IMR-90 (cell line): ENCODE results near the gene DCLRE1C. TPM values are rescaled to one million over a fixed set of nuclear protein-coding genes. Genes with fewer than 3 reads are reported as not detected.

Source experiments
- ATAC-seq: fragments of 200-7000 bp; cut with Tn5 transposase; 2 replicates; pipeline ENCODE4 v1.9.1; 2020; ENCODE audit warnings: low read depth, mild to moderate bottlenecking, moderate library complexity
- BruUV-seq: library from RNA; stranded (reverse); fragments of 400-500 nt; replicated peaks from 2 replicates; lab custom pipeline; 2021; lab: Mats Ljungman, UMichigan
- CTCF ChIA-PET: fragments of 300-600 bp; formaldehyde crosslinking; extraction: SDS; loops from one replicate; lab custom pipeline; 2021; ENCODE audit warnings: antibody characterized with exemption; lab: Yijun Ruan, JAX
- POLR2A ChIA-PET: fragments of 300-600 bp; sonication (Branson Sonifier 250); formaldehyde crosslinking; loops from one replicate; lab custom pipeline; 2022; ENCODE audit warnings: antibody characterized with exemption; ENCODE audit not compliant: unreplicated experiment; lab: Charles Lee
- DNase-seq: peaks from one replicate; pipeline ENCODE4 v3.0.0; 2013
- H2AFZ ChIP-seq: replicated peaks from 2 replicates; pipeline ENCODE3; 2013; ENCODE audit warnings: low read length, mild to moderate bottlenecking; ENCODE audit not compliant: poor library complexity
- H2AK5ac ChIP-seq: 2 replicates; pipeline ENCODE4 v1.6.1; 2013; ENCODE audit warnings: low read depth, low read length, inconsistent platforms
- H2AK9ac ChIP-seq: replicated peaks from 2 replicates; pipeline ENCODE3; 2013; ENCODE audit warnings: mild to moderate bottlenecking, low read depth, low read length, moderate library complexity; ENCODE audit not compliant: poor library complexity
- H2BK120ac ChIP-seq: 2 replicates; pipeline ENCODE4 v1.6.1; 2013; ENCODE audit warnings: low read depth, low read length, inconsistent platforms
- H2BK15ac ChIP-seq: 3 replicates; pipeline ENCODE4 v1.6.1; 2013; ENCODE audit warnings: low read depth, low read length, inconsistent platforms
- H2BK20ac ChIP-seq: 2 replicates; pipeline ENCODE4 v1.6.1; 2013; ENCODE audit warnings: low read depth, mild to moderate bottlenecking, inconsistent platforms, low read length, moderate library complexity
- H2BK5ac ChIP-seq: 2 replicates; pipeline ENCODE4 v1.6.1; 2013; ENCODE audit warnings: mild to moderate bottlenecking, low read depth, low read length, inconsistent platforms; ENCODE audit not compliant: poor library complexity, severe bottlenecking
- H3K14ac ChIP-seq: replicated peaks from 2 replicates; pipeline ENCODE4 v1.6.1; 2013; ENCODE audit warnings: low read depth, low read length, inconsistent platforms
- H3K18ac ChIP-seq: 2 replicates; pipeline ENCODE4 v1.6.1; 2013; ENCODE audit warnings: low read depth, low read length, control low read depth
- H3K23ac ChIP-seq: 2 replicates; pipeline ENCODE4 v1.6.1; 2013; ENCODE audit warnings: low read depth, low read length, inconsistent platforms
- H3K27ac ChIP-seq: 2 replicates; pipeline ENCODE4 v1.5.1; 2013; ENCODE audit warnings: mild to moderate bottlenecking, control low read depth, low read length; ENCODE audit not compliant: insufficient read depth
- H3K27me3 ChIP-seq: 2 replicates; pipeline ENCODE4 v1.6.1; 2013; ENCODE audit warnings: low read length; ENCODE audit not compliant: control insufficient read depth, insufficient read depth
- H3K36me3 ChIP-seq: 2 replicates; pipeline ENCODE4 v1.6.1; 2013; ENCODE audit warnings: low read length, mixed read lengths; ENCODE audit not compliant: control insufficient read depth, insufficient read depth
- H3K4ac ChIP-seq: 2 replicates; pipeline ENCODE4 v1.6.1; 2013; ENCODE audit warnings: low read depth, low read length, inconsistent platforms
- H3K4me1 ChIP-seq: 2 replicates; pipeline ENCODE4 v1.6.1; 2013; ENCODE audit warnings: low read length, mixed read lengths; ENCODE audit not compliant: control insufficient read depth, insufficient read depth
- H3K4me2 ChIP-seq: 2 replicates; pipeline ENCODE4 v1.6.1; 2013; ENCODE audit warnings: low read depth, mild to moderate bottlenecking, control low read depth, low read length, moderate library complexity
- H3K4me3 ChIP-seq: 2 replicates; pipeline ENCODE4 v1.5.1; 2013; ENCODE audit warnings: low read depth, mild to moderate bottlenecking, control low read depth, low read length, moderate library complexity; ENCODE audit not compliant: insufficient read depth
- H3K56ac ChIP-seq: 2 replicates; pipeline ENCODE4 v1.6.1; 2013; ENCODE audit warnings: low read length, inconsistent platforms; ENCODE audit not compliant: insufficient read depth; ENCODE audit errors: extremely low read depth
- H3K79me1 ChIP-seq, 2 experiments: 2 replicates each; pipeline ENCODE4 v1.6.1; 2013; ENCODE audit warnings: low read length in 2 of 2, inconsistent platforms in 1 of 2, low read depth in 1 of 2
- H3K9ac ChIP-seq: 2 replicates; pipeline ENCODE4 v1.6.1; 2013; ENCODE audit warnings: low read depth, low read length, control low read depth
- H3K9me1 ChIP-seq: 2 replicates; pipeline ENCODE4 v1.6.1; 2013; ENCODE audit warnings: low read length, inconsistent platforms; ENCODE audit not compliant: insufficient read depth
- H3K9me3 ChIP-seq: 2 replicates; pipeline ENCODE4 v1.6.1; 2013; ENCODE audit warnings: low read length; ENCODE audit not compliant: control insufficient read depth, insufficient read depth
- H4K20me1 ChIP-seq: 2 replicates; pipeline ENCODE4 v1.6.1; 2013; ENCODE audit warnings: low read length, inconsistent platforms; ENCODE audit not compliant: insufficient read depth
- H4K5ac ChIP-seq: 2 replicates; pipeline ENCODE4 v1.6.1; 2013; ENCODE audit warnings: mild to moderate bottlenecking, low read depth, low read length, control low read depth
- H4K8ac ChIP-seq, 2 experiments: 2 replicates each; pipeline ENCODE4 v1.6.1; 2013; ENCODE audit warnings: low read depth in 2 of 2, low read length in 2 of 2, control low read depth in 1 of 2, inconsistent platforms in 1 of 2
- H4K91ac ChIP-seq: 2 replicates; pipeline ENCODE4 v1.6.1; 2013; ENCODE audit warnings: low read depth, low read length, inconsistent platforms; ENCODE audit not compliant: insufficient read depth
- BHLHE40 ChIP-seq: fragments of 150-350 bp; IDR thresholded peaks from 2 replicates; pipeline ENCODE4 v1.6.1; 2016; ENCODE audit warnings: mild to moderate bottlenecking, low read depth, low read length
- CEBPB ChIP-seq: IDR thresholded peaks from 2 replicates; pipeline ENCODE4 v1.6.1; 2012; ENCODE audit warnings: low read depth, low read length, improper control_type of control experiment
- CHD1 ChIP-seq: IDR thresholded peaks from 2 replicates; pipeline ENCODE4 v1.6.1; 2012; ENCODE audit warnings: low read depth, low read length, improper control_type of control experiment
- CTCF ChIP-seq: conservative IDR thresholded peaks from 2 replicates; pipeline ENCODE4 v1.5.1; 2012; ENCODE audit warnings: mild to moderate bottlenecking, low read depth, low read length, improper control_type of control experiment
- ELK1 ChIP-seq: fragments of 150-350 bp; IDR thresholded peaks from 2 replicates; pipeline ENCODE4 v1.6.1; 2016; ENCODE audit warnings: low read depth, mild to moderate bottlenecking, low read length, moderate library complexity, borderline replicate concordance
- FOS ChIP-seq: fragments of 150-350 bp; IDR thresholded peaks from 2 replicates; pipeline ENCODE4 v1.6.1; 2016; ENCODE audit warnings: low read depth, low read length
- MAFK ChIP-seq: IDR thresholded peaks from 2 replicates; pipeline ENCODE4 v1.6.1; 2012; ENCODE audit warnings: low read depth, low read length, improper control_type of control experiment
- MAZ ChIP-seq: IDR thresholded peaks from 2 replicates; pipeline ENCODE4 v1.6.1; 2012; ENCODE audit warnings: low read depth, mild to moderate bottlenecking, low read length, improper control_type of control experiment, moderate library complexity, borderline replicate concordance
- MXI1 ChIP-seq: IDR thresholded peaks from 2 replicates; pipeline ENCODE4 v1.6.1; 2012; ENCODE audit warnings: low read depth, mild to moderate bottlenecking, low read length, moderate library complexity, borderline replicate concordance
- NFE2L2 ChIP-seq: fragments of 150-350 bp; IDR thresholded peaks from 2 replicates; pipeline ENCODE4 v1.6.1; 2016; ENCODE audit warnings: low read depth, mild to moderate bottlenecking, low read length
- POLR2A ChIP-seq: IDR thresholded peaks from 2 replicates; pipeline ENCODE4 v1.6.1; 2012; ENCODE audit warnings: mild to moderate bottlenecking, low read depth, low read length
- RAD21 ChIP-seq: IDR thresholded peaks from 2 replicates; pipeline ENCODE4 v1.6.1; 2012; ENCODE audit warnings: low read length, improper control_type of control experiment
- RCOR1 ChIP-seq: IDR thresholded peaks from 2 replicates; pipeline ENCODE4 v1.6.1; 2012; ENCODE audit warnings: mild to moderate bottlenecking, low read length, improper control_type of control experiment; ENCODE audit not compliant: insufficient replicate concordance
- RFX5 ChIP-seq: IDR thresholded peaks from 2 replicates; pipeline ENCODE4 v1.8.0; 2012; ENCODE audit warnings: low read depth, mild to moderate bottlenecking, low read length, moderate library complexity
- SMC3 ChIP-seq: fragments of 150-350 bp; IDR thresholded peaks from 2 replicates; pipeline ENCODE4 v1.6.1; 2016; ENCODE audit warnings: low read depth, mild to moderate bottlenecking, antibody characterized with exemption, low read length, moderate library complexity
- USF2 ChIP-seq: fragments of 150-350 bp; IDR thresholded peaks from 2 replicates; pipeline ENCODE4 v1.6.1; 2017; ENCODE audit warnings: mild to moderate bottlenecking, antibody characterized with exemption, low read length, low read depth
- WGBS, 2 experiments: methylation state at CpG; one replicate each; pipeline versions ENCODE4 v1.1.5 to v1.1.7; 2013; ENCODE audit warnings: missing lambda C conversion rate in 2 of 2; ENCODE audit not compliant: insufficient read length in 1 of 2; ENCODE audit errors: extremely low coverage in 2 of 2; 5-methylcytosine and 5-hydroxymethylcytosine counted together
- dilution Hi-C: fragments of 300-500 bp; cut with HindIII; formaldehyde crosslinking; loops from one replicate; pipeline ENCODE4 v1.14.3; 2018; ENCODE audit warnings: low sequenced_read_pairs; ENCODE audit not compliant: unreplicated experiment
- in situ Hi-C: fragments of 300-500 bp; cut with MboI; formaldehyde crosslinking; loops from 3 replicates; pipeline ENCODE4 v1.14.3; 2019; ENCODE audit warnings: low sequenced_read_pairs, inconsistent platforms, mixed read lengths
- intact Hi-C: fragments of 100-400 bp; cut with micrococcal nuclease; formaldehyde crosslinking; loops from 2 replicates; pipeline ENCODE4 v1.10.0; 2022
- polyA plus RNA-seq, 3 experiments: library from polyadenylated mRNA; depleted of rRNA; stranded (reverse); fragments of >200 nt; gene quantifications; 2 replicates each; pipeline ENCODE4 v1.2.3, GENCODE V29; 2012; ENCODE audit warnings: low replicate concordance in 1 of 3
- total RNA-seq: library from RNA; depleted of rRNA; stranded (reverse); fragments of >200 nt; gene quantifications from 2 replicates; pipeline ENCODE4 v1.2.3, GENCODE V29; 2012

The DCLRE1C gene
- total and polyA plus RNA-seq, 2 of the 4 experiments (the other 2 are of a cell fraction): 2.9 to 8.1 TPM

- Histone ChIP-seq H2BK20ac (no peak overlapping the region), H2BK5ac (no peak overlapping the region), H2AK5ac (no peak overlapping the region), H3K9me1 (peaks cover 7% of the 10 kb centered on the region), H4K91ac (no peak overlapping the region), H3K23ac (no peak overlapping the region), H2AK9ac (no peak overlapping the region), H2AFZ (no peak overlapping the region), H3K4me1 (peaks cover 3% of the 10 kb centered on the region; the same call in 1 of the 2 replicates), H3K9me3 (no peaks in the 10 kb centered on the region), H3K4me3 (no peak overlapping the region), H3K79me1 (no peaks in the 10 kb centered on the region; a peak in 1 of 4 replicates), H3K9ac (no peak overlapping the region), H2BK120ac (no peak overlapping the region), H3K18ac (no peak overlapping the region), H4K5ac (no peak overlapping the region), H3K14ac (no peak overlapping the region), H4K8ac (no peak overlapping the region), H3K4ac (no peak overlapping the region), H3K27me3 (no peaks in the 10 kb centered on the region), H3K27ac (no peak overlapping the region), H3K56ac (no peak overlapping the region), H3K36me3 (peaks cover 6% of the 10 kb centered on the region; the same call in 1 of the 2 replicates), H2BK15ac (no peak overlapping the region), H4K20me1 (no peaks in the 10 kb centered on the region), H3K4me2 (no peak overlapping the region)
- BruUV-seq: no TSS peak
- TF ChIP-seq RFX5 (no peak), MAZ (no peak), ELK1 (no peak), SMC3 (no peak), RCOR1 (no peak), USF2 (no peak), POLR2A (no peak), CTCF (no peak), RAD21 (no peak), BHLHE40 (no peak), FOS (no peak), MXI1 (no peak), CEBPB (no peak), CHD1 (no peak), NFE2L2 (no peak), MAFK (no peak)
- no CpG with 5 or more reads among the region's 1 CpG for WGBS, 2 experiments
- no peak for DNase-seq
- no peak for ATAC-seq
- intact Hi-C loops: no loop called here
- in situ Hi-C loops: no loop called here
- POLR2A ChIA-PET: interaction anchor here (0.6 kb wide), 1 partner anchor 255 kb away, joined by 3 read pairs; no protein-coding TSS in a partner anchor
- dilution Hi-C loops: no loop called here
- CTCF ChIA-PET: no interaction called here
Measured at GRCh38 chr10:14860791-14861190, 93.1 kb downstream of the DCLRE1C start.
